H9 (cell line): ENCODE data around the gene CLEC18B. TPM values are rescaled to one million over a fixed set of nuclear protein-coding genes. Genes with fewer than 3 reads are reported as not detected.

Experiments used
- DNase-seq: peaks from one replicate; pipeline ENCODE4 v3.0.0-alpha.2; 2017
- H2AFZ ChIP-seq: one replicate; pipeline ENCODE4 v1.6.1; 2013; ENCODE audit warnings: mild to moderate bottlenecking, low read length, control low read depth, moderate library complexity
- H2AK5ac ChIP-seq: 2 replicates; pipeline ENCODE4 v1.6.1; 2013; ENCODE audit warnings: low read length, control low read depth, mixed read lengths; ENCODE audit not compliant: insufficient read length
- H2BK120ac ChIP-seq: one replicate; pipeline ENCODE4 v1.6.1; 2013; ENCODE audit warnings: low read depth, mild to moderate bottlenecking, low read length, control low read depth, inconsistent platforms; ENCODE audit not compliant: poor library complexity, severe bottlenecking
- H2BK12ac ChIP-seq: 2 replicates; pipeline ENCODE4 v1.6.1; 2013; ENCODE audit warnings: low read length, control low read depth, mixed read lengths, low read depth; ENCODE audit not compliant: insufficient read length
- H2BK15ac ChIP-seq: 2 replicates; pipeline ENCODE4 v1.6.1; 2013; ENCODE audit warnings: low read depth, low read length, control low read depth
- H2BK20ac ChIP-seq: one replicate; pipeline ENCODE4 v1.6.1; 2013; ENCODE audit warnings: low read depth, mild to moderate bottlenecking, low read length, control low read depth, inconsistent platforms; ENCODE audit not compliant: poor library complexity, severe bottlenecking
- H2BK5ac ChIP-seq: 2 replicates; pipeline ENCODE4 v1.6.1; 2013; ENCODE audit warnings: low read length, control low read depth, mixed read lengths; ENCODE audit not compliant: insufficient read length
- H3K14ac ChIP-seq: 2 replicates; pipeline ENCODE4 v1.6.1; 2013; ENCODE audit warnings: low read length, control low read depth; ENCODE audit not compliant: insufficient read depth
- H3K18ac ChIP-seq: 2 replicates; pipeline ENCODE4 v1.6.1; 2013; ENCODE audit warnings: low read depth, mild to moderate bottlenecking, mixed read lengths, low read length, control low read depth; ENCODE audit not compliant: insufficient read length
- H3K23ac ChIP-seq: 2 replicates; pipeline ENCODE4 v1.6.1; 2013; ENCODE audit warnings: low read length, control low read depth, mixed read lengths, low read depth; ENCODE audit not compliant: insufficient read length
- H3K23me2 ChIP-seq: 2 replicates; pipeline ENCODE4 v1.6.1; 2013; ENCODE audit warnings: low read depth, mild to moderate bottlenecking, mixed read lengths, low read length, control low read depth; ENCODE audit not compliant: insufficient read length, poor library complexity, severe bottlenecking
- H3K27ac ChIP-seq: 2 replicates; pipeline ENCODE4 v1.5.1; 2013; ENCODE audit warnings: low read length, control low read depth, mixed read lengths, low read depth; ENCODE audit not compliant: insufficient read length
- H3K27me3 ChIP-seq: 2 replicates; pipeline ENCODE4 v1.6.1; 2013; ENCODE audit warnings: low read length, control low read depth, inconsistent platforms; ENCODE audit not compliant: insufficient read depth
- H3K4ac ChIP-seq: 2 replicates; pipeline ENCODE4 v1.6.1; 2013; ENCODE audit warnings: low read depth, mild to moderate bottlenecking, control low read depth, inconsistent platforms, low read length, moderate library complexity
- H3K4me1 ChIP-seq: 2 replicates; pipeline ENCODE4 v1.6.1; 2013; ENCODE audit warnings: low read length, control low read depth, inconsistent platforms; ENCODE audit not compliant: insufficient read depth
- H3K4me2 ChIP-seq: 2 replicates; pipeline ENCODE4 v1.6.1; 2013; ENCODE audit warnings: low read length, control low read depth, mixed read lengths; ENCODE audit not compliant: insufficient read length, insufficient read depth
- H3K56ac ChIP-seq: 2 replicates; pipeline ENCODE4 v1.6.1; 2013; ENCODE audit warnings: low read depth, mild to moderate bottlenecking, mixed read lengths, low read length, control low read depth; ENCODE audit not compliant: insufficient read length
- H3K79me1 ChIP-seq: 2 replicates; pipeline ENCODE4 v1.6.1; 2013; ENCODE audit warnings: low read depth, mild to moderate bottlenecking, moderate library complexity, low read length, control low read depth, inconsistent platforms; ENCODE audit not compliant: insufficient read depth, poor library complexity, severe bottlenecking
- H3K79me2 ChIP-seq: 2 replicates; pipeline ENCODE4 v1.6.1; 2013; ENCODE audit warnings: low read length, control low read depth, inconsistent platforms; ENCODE audit not compliant: insufficient read depth
- H3K9ac ChIP-seq: 2 replicates; pipeline ENCODE4 v1.6.1; 2013; ENCODE audit warnings: low read length, control low read depth, mixed read lengths; ENCODE audit not compliant: insufficient read length; ENCODE audit errors: extremely low read depth
- H3K9me3 ChIP-seq: one replicate; pipeline ENCODE4 v1.6.1; 2013; ENCODE audit warnings: low read depth, low read length, inconsistent platforms; ENCODE audit not compliant: control insufficient read depth
- H3T11ph ChIP-seq: one replicate; pipeline ENCODE4 v1.6.1; 2013; ENCODE audit warnings: mild to moderate bottlenecking, low read length, control low read depth, inconsistent platforms
- H4K20me1 ChIP-seq: one replicate; pipeline ENCODE4 v1.6.1; 2013; ENCODE audit not compliant: control insufficient read depth, insufficient read length, insufficient read depth
- H4K5ac ChIP-seq: 2 replicates; pipeline ENCODE4 v1.6.1; 2013; ENCODE audit warnings: low read depth, mild to moderate bottlenecking, mixed read lengths, low read length, control low read depth; ENCODE audit not compliant: insufficient read length
- H4K8ac ChIP-seq: replicated peaks from 2 replicates; pipeline ENCODE4 v1.6.1; 2013; ENCODE audit warnings: low read length, control low read depth, mixed read lengths, low read depth; ENCODE audit not compliant: insufficient read length
- H4K91ac ChIP-seq: 2 replicates; pipeline ENCODE4 v1.6.1; 2013; ENCODE audit warnings: low read depth, mild to moderate bottlenecking, moderate library complexity, mixed read lengths, low read length, control low read depth; ENCODE audit not compliant: insufficient read length
- H3K27ac Mint-ChIP-seq, 3 experiments: 2 replicates in 2 of 3; 3 replicates in 1 of 3; pipeline ENCODE4 v1.8.0; 2020 to 2021; ENCODE audit warnings: mixed read lengths in 3 of 3, mild to moderate bottlenecking in 1 of 3, moderate library complexity in 1 of 3
- H3K27me3 Mint-ChIP-seq: 2 replicates; pipeline ENCODE4 v1.8.0; 2021; ENCODE audit warnings: low read depth, mild to moderate bottlenecking, moderate library complexity, mixed read lengths
- H3K36me3 Mint-ChIP-seq, 3 experiments: 2 replicates in 2 of 3; 3 replicates in 1 of 3; pipeline ENCODE4 v1.8.0; 2020 to 2021; ENCODE audit warnings: low read depth in 3 of 3, mixed read lengths in 3 of 3; ENCODE audit not compliant: insufficient read depth in 1 of 3
- H3K4me1 Mint-ChIP-seq, 2 experiments: 2 replicates each; pipeline ENCODE4 v1.8.0; 2020; ENCODE audit warnings: mixed read lengths in 2 of 2
- H3K4me3 Mint-ChIP-seq, 2 experiments: 2 replicates in 1 of 2; 3 replicates in 1 of 2; pipeline ENCODE4 v1.8.0; 2020 to 2021; ENCODE audit warnings: mild to moderate bottlenecking in 2 of 2, mixed read lengths in 2 of 2, moderate library complexity in 1 of 2
- H3K9me3 Mint-ChIP-seq, 2 experiments: 2 replicates in 1 of 2; 3 replicates in 1 of 2; pipeline ENCODE4 v1.8.0; 2020; ENCODE audit warnings: mild to moderate bottlenecking in 2 of 2, mixed read lengths in 2 of 2, moderate library complexity in 1 of 2
- CTCF ChIP-seq: fragments of 200-600 bp; sonication (generic); conservative IDR thresholded peaks from 3 replicates; pipeline ENCODE4 v1.8.0; 2021; ENCODE audit warnings: antibody characterized with exemption, mild to moderate bottlenecking
- WGBS: extraction: QIAGEN DNeasy Blood & Tissue Kit; methylation state at CpG from one replicate; pipeline ENCODE4 v1.1.7; 2013; ENCODE audit warnings: missing lambda C conversion rate, low lambda C conversion rate, mixed read lengths; ENCODE audit not compliant: insufficient read length; ENCODE audit errors: extremely low coverage; 5-methylcytosine and 5-hydroxymethylcytosine counted together
- total RNA-seq: library from RNA; stranded (reverse); gene quantifications from 2 replicates; pipeline ENCODE4 v1.2.1, GENCODE V29; 2021

The CLEC18B gene
- total RNA-seq, 1 experiment from 2014 or later: 0.37 TPM

GRCh38 chr16:74455213-74455612 is 33.9 kb upstream of the CLEC18B start:
- Mint-ChIP-seq H3K4me1 (no peaks in the 10 kb centered on the region), H3K36me3 (peaks cover 49 to 84% (median 73%) of the 10 kb centered on the region in 3 experiments; a peak in 6 of 7 replicates), H3K4me3 (no peak overlapping the region), H3K9me3 (no peaks in the 10 kb centered on the region), H3K27me3 (no peaks in the 10 kb centered on the region), H3K27ac (peak overlapping the region in 1 of 3 experiments; percentile 24; a peak in 1 of 7 replicates)
- Histone ChIP-seq H3K4me2 (no peak overlapping the region), H2BK120ac (no peak overlapping the region), H2BK15ac (no peak overlapping the region), H3K18ac (no peak overlapping the region), H3K23me2 (no peaks in the 10 kb centered on the region), H3K4ac (no peak overlapping the region), H4K5ac (no peak overlapping the region), H2BK5ac (no peak overlapping the region), H3K14ac (no peak overlapping the region), H3K27me3 (no peaks in the 10 kb centered on the region), H3K79me1 (peaks cover 3% of the 10 kb centered on the region), H3K27ac (no peak overlapping the region), H3K9ac (no peak overlapping the region), H4K20me1 (no peaks in the 10 kb centered on the region), H3K56ac (no peak overlapping the region), H4K8ac (no peak overlapping the region), H2AK5ac (no peak overlapping the region), H3K9me3 (no peaks in the 10 kb centered on the region), H4K91ac (no peak overlapping the region), H3T11ph (no peak overlapping the region), H2BK12ac (no peak overlapping the region), H3K4me1 (no peaks in the 10 kb centered on the region), H3K79me2 (no peaks in the 10 kb centered on the region), H2AFZ (no peak overlapping the region), H2BK20ac (no peak overlapping the region), H3K23ac (no peak overlapping the region)
- DNase-seq: no peak
- no peak for TF ChIP-seq CTCF
- WGBS: no CpG with 5 or more reads among the region's 7 CpGs
